HG03342 (cell line): ENCODE results near the gene MTMR11.
"Not testable (repeated sequence)": the region's sequence is repeated elsewhere in the genome, so short reads cannot be mapped to it uniquely, and the experiment has no call there.

Experiments
- ATAC-seq: cut with Tn5 transposase; IDR thresholded peaks from one replicate; pipeline ENCODE4 v1.9.1; 2021; ENCODE audit warnings: mild to moderate bottlenecking, moderate library complexity; ENCODE audit not compliant: unreplicated experiment

Gene MTMR11

DNA sequence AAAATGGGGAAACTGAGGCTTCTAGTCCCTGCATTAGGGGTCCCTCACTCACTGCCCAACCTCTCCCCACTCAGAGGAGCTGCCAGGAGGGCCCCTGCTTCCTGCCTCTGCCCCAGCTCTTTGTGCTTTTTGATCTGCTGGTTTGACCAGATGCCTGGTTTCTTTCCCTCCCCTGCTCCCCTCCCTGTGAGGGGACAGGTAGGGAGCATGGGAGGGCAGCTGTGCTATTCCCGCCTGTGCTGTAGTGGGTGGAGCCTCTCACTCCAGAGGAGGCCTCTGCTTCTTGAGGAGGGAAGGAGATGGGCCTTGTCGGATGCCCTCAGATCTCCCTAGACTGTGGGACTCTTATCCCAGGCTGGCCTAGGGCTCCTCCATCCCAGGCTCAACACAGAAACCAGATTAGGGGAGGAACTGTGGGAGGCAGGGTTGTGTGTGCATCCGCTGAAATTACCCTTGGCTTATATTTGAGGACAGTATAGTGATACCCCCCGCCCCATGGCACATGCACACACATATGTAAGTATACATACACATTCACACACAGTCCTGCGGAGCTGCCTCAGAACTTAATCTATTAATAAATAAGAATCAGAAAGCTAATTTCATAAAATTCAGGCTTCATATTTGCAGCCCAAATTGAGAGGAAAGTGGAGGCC, 32.7 kb downstream of the MTMR11 start:
- no peak for ATAC-seq

DNA sequence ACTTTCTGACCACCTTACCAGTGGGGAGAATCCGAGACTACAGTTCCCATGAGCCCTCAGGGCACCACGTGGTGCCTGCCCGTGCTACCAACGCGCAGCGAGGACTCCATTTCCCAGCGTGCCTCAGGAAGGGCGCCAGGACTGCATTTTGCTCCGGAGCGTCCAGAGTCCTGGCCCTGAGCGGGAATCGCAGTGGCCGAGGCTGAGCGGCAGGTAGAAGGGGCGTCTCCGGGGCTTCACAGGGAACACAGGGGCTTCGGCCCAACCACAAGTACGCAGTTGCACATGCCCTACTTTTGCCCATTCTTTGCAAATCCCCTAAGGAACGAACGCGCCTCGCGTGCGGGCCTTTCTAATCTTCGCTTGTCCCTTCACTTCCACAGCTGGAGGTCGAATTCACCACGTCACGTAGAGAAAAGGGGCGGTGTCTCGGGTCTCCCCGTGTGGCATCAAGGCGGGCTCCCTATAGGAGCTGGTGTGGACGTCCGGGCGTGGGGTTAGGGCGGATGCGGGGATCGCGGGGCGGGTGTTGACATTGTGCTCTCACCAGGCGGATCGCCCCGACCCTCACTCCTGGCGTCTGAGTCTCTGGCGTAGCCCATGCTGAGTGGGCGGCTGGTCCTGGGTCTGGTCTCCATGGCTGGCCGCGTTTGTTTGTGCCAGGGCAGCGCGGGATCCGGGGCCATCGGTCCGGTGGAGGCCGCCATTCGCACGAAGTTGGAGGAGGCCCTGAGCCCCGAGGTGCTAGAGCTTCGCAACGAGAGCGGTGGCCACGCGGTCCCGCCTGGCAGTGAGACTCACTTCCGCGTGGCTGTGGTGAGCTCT, 37.0 kb downstream of the MTMR11 start, which contains the start of gene BOLA1:
TSS of gene BOLA1 (plus strand) at position 109 of the 825 bp plus-strand sequence. CDS start at position 601, 492 bp downstream.
- ATAC-seq, result peak; percentile 95

DNA sequence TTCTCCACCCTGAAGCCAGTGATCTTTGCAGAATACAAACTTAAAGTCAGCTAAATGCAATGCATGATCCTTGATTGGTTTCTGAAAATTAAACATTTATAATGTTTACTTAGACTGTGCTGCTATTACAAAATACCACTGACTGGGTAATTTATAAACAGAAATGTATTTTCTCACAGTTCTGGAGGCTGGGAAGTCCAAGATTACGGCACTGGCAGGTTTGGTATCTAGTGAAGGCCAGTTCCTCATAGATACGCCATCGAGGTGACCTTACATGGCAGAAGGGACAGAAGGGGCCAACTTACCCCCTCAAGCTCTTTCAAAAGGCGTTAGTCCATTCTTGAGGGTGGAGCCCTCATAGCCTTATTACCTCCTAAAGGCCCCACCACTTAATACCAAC, 40.1 kb downstream of the MTMR11 start:
- ATAC-seq, result no peak

DNA sequence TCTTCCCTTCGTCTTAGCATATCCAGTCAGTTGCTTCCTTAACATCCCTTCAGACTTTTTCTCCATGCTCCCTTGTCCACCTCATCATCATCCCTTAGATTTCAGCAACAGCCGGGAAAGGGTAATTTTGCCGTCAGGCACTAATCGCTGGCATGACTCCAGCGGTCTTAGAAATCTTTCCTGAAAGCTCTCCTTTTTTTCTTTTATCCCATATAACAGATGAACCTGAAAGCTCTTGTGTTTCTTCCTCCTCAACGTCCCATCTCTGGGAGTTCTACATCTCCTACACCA, 47.7 kb downstream of the MTMR11 start:
- no peak for ATAC-seq

DNA sequence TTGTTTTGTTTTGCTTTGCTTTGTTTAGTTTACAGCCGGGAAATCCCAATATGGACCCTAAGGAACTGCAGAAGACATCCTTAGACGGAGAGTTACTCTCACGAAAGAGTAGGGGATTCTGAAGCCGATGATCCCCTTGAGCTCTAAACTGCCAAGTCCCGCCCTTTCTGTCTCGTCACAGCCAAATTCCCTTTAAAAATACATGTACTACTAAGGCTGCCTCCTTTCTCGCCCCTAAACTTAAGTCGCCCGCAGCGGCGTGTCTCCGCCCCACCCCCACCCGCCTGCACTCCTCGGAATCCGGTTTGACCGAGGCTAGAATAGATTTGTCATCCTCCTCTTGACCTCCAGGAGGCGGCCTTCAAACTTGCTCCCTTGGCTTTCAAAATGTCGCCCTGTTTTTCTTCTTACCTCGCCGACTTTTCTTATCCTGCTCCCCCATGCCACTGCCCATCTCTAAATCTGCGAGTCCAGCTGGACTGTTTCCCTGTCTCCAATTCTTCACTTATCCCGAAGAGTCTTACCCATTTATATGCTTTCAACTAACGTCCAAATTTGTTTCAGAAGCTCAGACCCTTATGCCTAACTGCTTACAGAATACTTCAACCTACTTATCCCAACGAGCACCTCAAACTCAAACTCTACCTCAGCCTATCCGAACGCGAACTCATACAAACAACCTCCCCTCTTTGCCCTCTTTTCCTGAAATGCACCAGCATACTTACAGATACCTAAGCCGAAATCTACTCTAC, 48.3 kb downstream of the MTMR11 start:
- ATAC-seq, result no peak

DNA sequence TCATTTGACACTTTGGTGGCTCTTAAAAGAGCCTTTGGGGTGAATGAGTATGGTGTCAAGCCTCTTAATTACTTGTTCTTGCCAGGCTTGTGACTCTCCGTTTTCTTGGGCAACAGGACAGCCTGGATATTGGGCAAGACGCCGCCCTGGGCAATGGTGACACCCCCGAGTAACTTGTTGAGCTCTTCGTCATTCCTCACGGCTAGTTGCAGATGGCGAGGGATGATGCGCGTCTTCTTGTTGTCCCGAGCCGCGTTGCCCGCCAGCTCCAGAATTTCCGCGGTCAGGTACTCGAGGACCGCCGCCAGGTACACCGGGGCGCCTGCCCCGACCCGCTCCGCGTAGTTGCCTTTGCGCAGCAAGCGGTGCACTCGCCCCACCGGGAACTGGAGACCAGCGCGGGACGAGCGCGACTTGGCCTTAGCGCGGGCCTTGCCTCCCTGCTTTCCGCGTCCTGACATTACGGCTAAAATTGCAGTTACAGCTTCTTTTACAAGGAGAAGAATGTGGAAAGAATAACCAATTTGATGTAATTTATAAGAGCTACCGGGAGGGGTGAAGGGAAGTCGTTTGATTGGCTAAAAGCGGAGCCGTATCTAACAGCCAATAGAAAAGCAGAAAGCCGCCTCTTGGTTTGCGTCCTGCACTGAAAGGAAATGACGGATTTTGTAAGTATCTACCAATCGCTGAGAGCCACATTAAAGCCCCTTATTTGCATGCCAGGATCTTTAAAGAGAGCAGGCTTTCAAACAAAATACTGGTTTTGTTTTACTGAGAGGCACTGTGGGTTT, 49.0 kb downstream of the MTMR11 start:
- ATAC-seq, result peak; percentile 46

DNA sequence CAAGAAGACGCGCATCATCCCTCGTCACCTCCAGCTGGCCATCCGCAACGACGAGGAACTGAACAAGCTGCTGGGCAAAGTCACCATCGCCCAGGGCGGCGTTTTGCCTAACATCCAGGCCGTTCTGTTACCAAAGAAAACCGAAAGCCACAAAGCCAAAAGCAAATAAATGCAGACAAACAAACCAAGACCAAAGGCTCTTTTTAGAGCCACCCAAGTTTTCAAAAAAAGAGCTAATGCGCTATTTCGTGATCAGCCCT, 49.6 kb downstream of the MTMR11 start:
- not testable (repeated sequence) for ATAC-seq

DNA sequence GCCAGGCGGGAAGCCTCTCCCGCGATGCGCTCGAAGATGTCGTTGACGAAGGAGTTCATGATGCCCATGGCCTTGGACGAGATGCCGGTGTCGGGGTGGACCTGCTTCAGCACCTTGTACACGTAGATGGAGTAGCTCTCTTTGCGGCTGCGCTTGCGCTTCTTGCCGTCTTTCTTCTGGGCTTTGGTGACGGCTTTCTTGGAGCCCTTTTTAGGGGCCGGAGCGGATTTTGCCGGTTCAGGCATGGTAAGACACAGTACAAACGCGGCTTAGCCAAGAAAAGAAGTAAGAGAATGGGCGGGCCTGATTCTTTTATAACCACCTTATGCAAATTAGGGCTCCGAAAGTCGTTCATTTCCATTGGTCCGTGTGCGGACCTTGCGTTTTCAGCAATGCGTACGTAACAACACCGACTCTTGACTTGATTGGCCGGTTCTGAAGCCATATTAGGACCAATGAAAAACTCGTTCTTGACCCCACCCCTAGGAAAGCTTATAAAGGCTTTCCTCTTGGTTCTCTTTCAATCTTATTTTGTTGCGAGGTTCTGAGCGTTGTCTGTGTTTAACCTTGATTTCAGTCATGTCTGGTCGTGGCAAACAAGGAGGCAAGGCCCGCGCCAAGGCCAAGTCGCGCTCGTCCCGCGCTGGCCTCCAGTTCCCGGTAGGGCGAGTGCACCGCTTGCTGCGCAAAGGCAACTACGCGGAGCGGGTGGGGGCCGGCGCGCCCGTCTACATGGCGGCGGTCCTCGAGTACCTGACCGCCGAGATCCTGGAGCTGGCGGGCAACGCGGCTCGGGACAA, 50.1 kb downstream of the MTMR11 start:
- ATAC-seq, result peak; percentile 56

DNA sequence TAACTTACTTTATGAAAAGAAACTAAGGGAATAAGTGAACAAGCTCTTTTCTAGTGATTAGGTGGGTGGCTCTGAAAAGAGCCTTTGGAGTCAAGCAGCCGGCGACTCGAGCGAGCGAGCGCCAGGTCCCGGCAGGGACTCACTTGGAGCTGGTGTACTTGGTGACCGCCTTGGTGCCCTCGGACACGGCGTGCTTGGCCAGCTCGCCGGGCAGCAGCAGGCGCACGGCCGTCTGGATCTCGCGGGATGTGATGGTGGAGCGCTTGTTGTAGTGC, 50.6 kb downstream of the MTMR11 start:
- ATAC-seq, result not testable (repeated sequence)

DNA sequence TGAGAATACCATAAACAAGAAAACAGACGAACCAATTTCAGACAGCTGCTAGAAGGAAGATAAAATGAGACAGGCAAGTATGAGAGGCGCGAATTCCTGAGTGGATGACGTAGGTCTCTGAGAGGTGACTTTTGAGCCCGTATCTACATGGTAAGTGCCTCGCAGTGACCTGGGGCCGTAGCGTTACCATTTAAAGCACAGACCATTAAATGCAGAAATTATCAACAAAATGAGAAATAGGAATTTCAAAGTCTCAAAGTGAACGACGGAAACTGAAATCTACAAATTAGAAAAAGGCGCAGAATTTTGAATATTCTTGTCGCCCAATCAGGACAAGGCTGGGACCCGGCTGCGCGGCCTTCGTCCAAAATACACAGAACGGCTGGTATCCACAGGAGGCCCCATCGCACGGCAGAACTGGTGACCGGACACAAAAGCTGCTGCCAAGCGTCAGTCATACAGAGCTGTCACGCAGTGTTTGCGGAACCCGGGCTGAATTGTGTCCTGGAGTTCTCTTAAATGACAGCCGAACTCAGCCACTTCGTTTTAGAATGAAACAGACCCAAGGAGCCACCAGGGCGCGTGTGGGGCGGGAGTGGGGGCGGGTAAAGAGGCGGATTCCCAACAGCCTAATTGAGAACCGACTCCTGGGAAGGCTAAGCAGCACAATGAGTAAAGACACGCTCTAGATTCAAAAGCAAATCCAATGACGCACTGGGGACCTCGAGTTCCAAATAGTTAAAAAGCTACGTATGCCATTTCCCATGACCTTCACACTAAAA, 51.1 kb downstream of the MTMR11 start:
- ATAC-seq, result no peak

DNA sequence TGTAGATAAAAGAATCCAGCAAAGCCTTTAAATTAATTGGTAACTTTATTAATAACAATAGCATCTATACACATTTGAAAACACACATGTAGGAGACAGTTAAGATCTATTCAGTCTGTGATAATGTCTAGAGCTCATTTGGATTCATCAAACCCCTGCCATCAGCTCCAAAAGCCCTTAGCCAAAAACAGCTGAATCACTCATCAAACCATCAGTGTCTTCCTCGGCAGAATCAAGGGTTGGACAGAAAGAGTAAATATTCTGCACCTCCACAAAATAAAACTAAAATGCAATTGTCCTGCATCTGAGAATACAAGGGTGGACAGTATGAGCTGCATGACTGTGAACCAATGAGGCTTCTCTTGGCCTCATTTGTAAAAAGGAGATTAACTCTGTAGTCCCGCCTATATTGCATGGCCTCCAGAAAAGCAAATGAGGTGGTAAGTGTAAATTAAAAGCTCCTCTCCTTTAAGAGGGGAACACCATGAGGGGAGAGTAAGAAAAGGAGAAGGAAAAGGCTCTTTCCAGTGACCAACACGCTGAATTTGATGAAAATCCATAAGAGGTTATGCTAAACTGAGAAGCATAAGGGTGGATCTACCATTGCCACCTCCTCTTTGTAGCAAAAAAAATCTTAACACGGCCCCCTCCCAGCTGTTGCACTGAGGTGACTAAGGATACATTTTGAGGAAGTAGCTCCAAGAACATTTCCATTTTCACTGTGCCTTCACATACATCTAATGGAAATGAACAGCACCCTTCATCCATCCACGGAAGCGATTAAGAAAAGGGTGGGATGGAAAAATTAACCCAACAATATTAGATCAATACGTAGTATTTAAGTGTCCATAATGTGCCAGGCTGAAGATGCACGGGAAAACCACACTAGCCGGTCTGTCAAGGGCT, 52.0 kb downstream of the MTMR11 start:
- ATAC-seq, result no peak

DNA sequence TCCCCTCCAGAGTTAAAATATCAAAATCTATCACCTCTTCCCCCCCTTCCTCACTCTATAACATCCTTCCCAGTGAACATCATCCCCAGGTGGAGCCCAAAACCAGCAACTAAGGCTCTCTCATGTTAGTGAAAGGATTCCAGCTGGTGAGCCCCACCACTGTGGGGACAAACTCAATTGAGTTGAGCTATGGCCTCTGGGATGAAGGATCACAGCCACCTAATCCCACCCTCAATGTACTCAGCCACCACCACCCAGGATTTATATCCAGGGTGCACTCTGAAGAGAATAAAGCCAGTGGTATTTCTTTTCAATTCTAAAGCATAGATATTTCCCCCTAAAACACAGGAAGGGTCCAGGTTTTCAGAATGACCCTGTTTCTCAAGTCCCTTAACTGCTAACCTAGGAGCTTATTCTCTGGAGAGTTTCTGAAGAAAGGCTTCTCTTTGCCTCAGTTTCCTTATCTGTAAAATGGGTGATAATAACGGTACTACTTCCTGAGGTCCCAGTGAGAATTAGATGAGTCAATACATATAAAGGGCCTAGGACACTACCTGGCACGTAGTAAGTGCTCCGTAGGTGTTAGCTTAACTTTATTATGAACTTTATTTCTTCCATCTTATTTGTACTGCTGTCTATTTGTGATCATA, 53.0 kb downstream of the MTMR11 start:
- no peak for ATAC-seq

DNA sequence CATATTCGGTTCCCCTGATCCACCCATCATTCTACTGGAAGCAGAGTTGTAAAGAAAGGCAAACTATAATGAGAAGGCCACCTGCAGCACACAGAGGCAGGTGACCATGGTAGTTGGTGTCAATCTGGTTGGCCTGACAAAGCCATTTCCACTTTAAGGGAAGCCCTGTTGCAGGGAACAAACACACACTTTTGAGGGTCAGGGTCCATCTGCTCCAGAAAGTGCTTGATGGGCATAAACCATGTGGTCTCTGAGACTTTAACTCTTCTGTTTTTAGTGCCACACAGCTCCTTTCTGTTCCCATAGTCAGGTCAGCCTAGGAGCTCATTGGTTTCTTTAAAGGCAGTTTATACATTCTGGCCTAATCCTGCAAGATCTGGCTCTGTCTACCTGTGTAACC, 54.8 kb downstream of the MTMR11 start:
- no peak for ATAC-seq

DNA sequence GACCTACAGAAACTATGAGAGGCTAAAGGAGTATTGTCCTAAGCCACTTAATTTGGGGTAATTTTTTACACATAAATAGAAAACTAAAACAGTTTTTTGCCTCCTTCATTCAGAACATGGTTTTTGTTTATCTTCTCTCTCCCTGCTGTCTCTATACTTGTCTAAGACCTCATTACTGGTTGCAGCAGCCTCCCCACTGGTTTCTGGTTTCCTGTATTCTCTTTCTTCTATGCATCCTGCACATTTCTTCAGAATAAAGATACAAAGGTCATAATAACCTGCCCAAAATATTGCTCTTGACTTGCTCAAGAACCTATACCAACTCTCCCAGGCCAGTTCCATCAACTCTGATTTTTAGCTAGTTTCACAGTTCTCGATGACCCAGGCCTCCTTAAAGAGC, 57.1 kb downstream of the MTMR11 start:
- no peak for ATAC-seq
